HL-60 (cell line): ENCODE measurements around the gene USF2.

Experiments used
- DNase-seq, 2 experiments: peaks; one replicate each; pipeline ENCODE4 v3.0.0-alpha.2; 2010 to 2020; ENCODE audit warnings: low read depth in 1 of 2, low spot score in 1 of 2
- H3K27ac ChIP-seq: fragments of 250-450 bp; sonication (Bioruptor Pico); replicated peaks from 2 replicates; pipeline ENCODE4 v1.5.1; 2020; ENCODE audit warnings: mild to moderate bottlenecking, moderate library complexity
- H3K27me3 ChIP-seq: fragments of 250-450 bp; sonication (Bioruptor Pico); 2 replicates; pipeline ENCODE4 v1.5.1; 2021; ENCODE audit warnings: mild to moderate bottlenecking, moderate library complexity; ENCODE audit not compliant: insufficient read depth, poor library complexity, severe bottlenecking
- H3K4me3 ChIP-seq: replicated peaks from 2 replicates; pipeline ENCODE4 v1.5.1; 2011; ENCODE audit warnings: mild to moderate bottlenecking, control low read depth, low read length; ENCODE audit not compliant: insufficient read depth
- GABPA ChIP-seq: IDR thresholded peaks from 2 replicates; pipeline ENCODE4 v1.6.1; 2012; ENCODE audit warnings: low read depth
- POLR2AphosphoS5 ChIP-seq: IDR thresholded peaks from 2 replicates; pipeline ENCODE4 v1.6.1; 2012; ENCODE audit warnings: low read depth
- SPI1 ChIP-seq: IDR thresholded peaks from 2 replicates; pipeline ENCODE4 v1.6.1; 2012; ENCODE audit warnings: low read depth, mild to moderate bottlenecking, borderline replicate concordance
- TF ChIP-seq, protein P1 (sequence below): IDR thresholded peaks from 2 replicates; pipeline ENCODE4 v1.6.1; 2012; ENCODE audit warnings: low read depth; ENCODE audit not compliant: insufficient replicate concordance
- TF ChIP-seq, protein P2 (sequence below): IDR thresholded peaks from one replicate; pipeline ENCODE4 v1.5.1; 2011; ENCODE audit warnings: low read length, control low read depth, inconsistent platforms; ENCODE audit not compliant: insufficient read depth

The USF2 gene

GRCh38 chr19:35294328-35294727, 25.6 kb downstream of the USF2 start:
- DNase-seq, result no peak
- Histone ChIP-seq H3K27ac (no peak overlapping the region), H3K4me3 (no peak overlapping the region), H3K27me3 (no peaks in the 10 kb centered on the region)
- TF ChIP-seq, protein P1, sequence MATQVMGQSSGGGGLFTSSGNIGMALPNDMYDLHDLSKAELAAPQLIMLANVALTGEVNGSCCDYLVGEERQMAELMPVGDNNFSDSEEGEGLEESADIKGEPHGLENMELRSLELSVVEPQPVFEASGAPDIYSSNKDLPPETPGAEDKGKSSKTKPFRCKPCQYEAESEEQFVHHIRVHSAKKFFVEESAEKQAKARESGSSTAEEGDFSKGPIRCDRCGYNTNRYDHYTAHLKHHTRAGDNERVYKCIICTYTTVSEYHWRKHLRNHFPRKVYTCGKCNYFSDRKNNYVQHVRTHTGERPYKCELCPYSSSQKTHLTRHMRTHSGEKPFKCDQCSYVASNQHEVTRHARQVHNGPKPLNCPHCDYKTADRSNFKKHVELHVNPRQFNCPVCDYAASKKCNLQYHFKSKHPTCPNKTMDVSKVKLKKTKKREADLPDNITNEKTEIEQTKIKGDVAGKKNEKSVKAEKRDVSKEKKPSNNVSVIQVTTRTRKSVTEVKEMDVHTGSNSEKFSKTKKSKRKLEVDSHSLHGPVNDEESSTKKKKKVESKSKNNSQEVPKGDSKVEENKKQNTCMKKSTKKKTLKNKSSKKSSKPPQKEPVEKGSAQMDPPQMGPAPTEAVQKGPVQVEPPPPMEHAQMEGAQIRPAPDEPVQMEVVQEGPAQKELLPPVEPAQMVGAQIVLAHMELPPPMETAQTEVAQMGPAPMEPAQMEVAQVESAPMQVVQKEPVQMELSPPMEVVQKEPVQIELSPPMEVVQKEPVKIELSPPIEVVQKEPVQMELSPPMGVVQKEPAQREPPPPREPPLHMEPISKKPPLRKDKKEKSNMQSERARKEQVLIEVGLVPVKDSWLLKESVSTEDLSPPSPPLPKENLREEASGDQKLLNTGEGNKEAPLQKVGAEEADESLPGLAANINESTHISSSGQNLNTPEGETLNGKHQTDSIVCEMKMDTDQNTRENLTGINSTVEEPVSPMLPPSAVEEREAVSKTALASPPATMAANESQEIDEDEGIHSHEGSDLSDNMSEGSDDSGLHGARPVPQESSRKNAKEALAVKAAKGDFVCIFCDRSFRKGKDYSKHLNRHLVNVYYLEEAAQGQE, result no peak
- TF ChIP-seq, protein P2, sequence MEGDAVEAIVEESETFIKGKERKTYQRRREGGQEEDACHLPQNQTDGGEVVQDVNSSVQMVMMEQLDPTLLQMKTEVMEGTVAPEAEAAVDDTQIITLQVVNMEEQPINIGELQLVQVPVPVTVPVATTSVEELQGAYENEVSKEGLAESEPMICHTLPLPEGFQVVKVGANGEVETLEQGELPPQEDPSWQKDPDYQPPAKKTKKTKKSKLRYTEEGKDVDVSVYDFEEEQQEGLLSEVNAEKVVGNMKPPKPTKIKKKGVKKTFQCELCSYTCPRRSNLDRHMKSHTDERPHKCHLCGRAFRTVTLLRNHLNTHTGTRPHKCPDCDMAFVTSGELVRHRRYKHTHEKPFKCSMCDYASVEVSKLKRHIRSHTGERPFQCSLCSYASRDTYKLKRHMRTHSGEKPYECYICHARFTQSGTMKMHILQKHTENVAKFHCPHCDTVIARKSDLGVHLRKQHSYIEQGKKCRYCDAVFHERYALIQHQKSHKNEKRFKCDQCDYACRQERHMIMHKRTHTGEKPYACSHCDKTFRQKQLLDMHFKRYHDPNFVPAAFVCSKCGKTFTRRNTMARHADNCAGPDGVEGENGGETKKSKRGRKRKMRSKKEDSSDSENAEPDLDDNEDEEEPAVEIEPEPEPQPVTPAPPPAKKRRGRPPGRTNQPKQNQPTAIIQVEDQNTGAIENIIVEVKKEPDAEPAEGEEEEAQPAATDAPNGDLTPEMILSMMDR, result no peak
- no peak for TF ChIP-seq GABPA
- no peak for TF ChIP-seq POLR2AphosphoS5
- TF ChIP-seq SPI1, result no peak

GRCh38 chr19:35294859-35295791, 26.4 kb downstream of the USF2 start:
- no peak overlapping the region for H3K27ac ChIP-seq
- TF ChIP-seq, protein P1, result no peak
- TF ChIP-seq POLR2AphosphoS5, result no peak
- TF ChIP-seq, protein P2, result no peak
- no peak for TF ChIP-seq SPI1
- DNase-seq, result no peak
- no peaks in the 10 kb centered on the region for H3K27me3 ChIP-seq
- no peak overlapping the region for H3K4me3 ChIP-seq

DNA sequence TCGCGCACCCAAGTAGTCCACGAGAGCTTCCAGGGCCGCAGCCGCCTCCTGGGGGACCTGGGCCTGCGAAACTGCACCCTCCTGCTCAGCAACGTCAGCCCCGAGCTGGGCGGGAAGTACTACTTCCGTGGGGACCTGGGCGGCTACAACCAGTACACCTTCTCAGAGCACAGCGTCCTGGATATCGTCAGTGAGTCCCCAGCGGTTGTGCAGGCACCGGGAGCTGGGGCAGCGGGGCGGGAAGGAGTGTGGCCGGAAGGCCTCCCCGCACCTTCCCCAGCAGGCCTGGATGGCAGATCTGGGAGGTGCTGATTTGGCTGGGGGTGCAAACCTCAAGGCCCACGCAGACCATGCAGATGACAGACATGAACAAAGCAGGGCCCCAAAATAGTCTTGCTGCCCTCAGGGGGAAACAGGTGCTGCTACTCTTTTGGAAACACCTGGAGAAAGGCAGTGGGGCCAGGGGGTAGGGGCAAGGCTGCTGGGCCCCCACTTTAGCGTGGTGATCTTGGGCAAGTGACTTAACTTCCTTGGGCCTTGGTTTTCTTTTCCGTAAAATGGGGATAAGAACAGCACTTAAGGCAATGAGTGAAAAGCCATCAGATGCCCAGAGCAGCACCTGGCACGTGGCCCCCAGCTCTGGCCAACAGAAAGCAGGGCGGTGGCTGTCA, 27.2 kb downstream of the USF2 start:
- peak in 1 of 2 experiments; percentile 29 for DNase-seq
- no peak overlapping the region for H3K4me3 ChIP-seq
- TF ChIP-seq SPI1 (no peak; the same call in 1 of the 2 replicates), POLR2AphosphoS5 (peak; percentile 62; the same call in 1 of the 2 replicates)
- H3K27me3 ChIP-seq, result no peaks in the 10 kb centered on the region
- no peak overlapping the region for H3K27ac ChIP-seq
